Measurements from ENCODE around the gene UBE2U. TPM values are rescaled to one million over a fixed set of nuclear protein-coding genes. Genes with fewer than 3 reads are reported as not detected.

The UBE2U gene
- total and polyA plus RNA-seq, 10 of the 15 experiments (the other 5 are each of a cell fraction or from before 2014, with no cell fraction given), result not detected

GRCh38 chr1:64302971-64303370, 99.5 kb downstream of the UBE2U start (continued):
- TF ChIP-seq CEBPZ (IDR thresholded peaks at IDR 0.05; ENCODE audit: low read depth, low read length) (no peak), SMARCA5 (IDR thresholded peaks at IDR 0.05) (no peak), ZNF217 (IDR thresholded peaks at IDR 0.05) (no peak), CHD4 (IDR thresholded peaks at IDR 0.05) (no peak), ZSCAN29 (IDR thresholded peaks at IDR 0.05) (no peak), TAF1 (IDR thresholded peaks at IDR 0.05; ENCODE audit: borderline replicate concordance, low read depth, low read length) (no peak), CHD1 (IDR thresholded peaks at IDR 0.05; ENCODE audit: low read depth, low read length) (no peak)

DNA sequence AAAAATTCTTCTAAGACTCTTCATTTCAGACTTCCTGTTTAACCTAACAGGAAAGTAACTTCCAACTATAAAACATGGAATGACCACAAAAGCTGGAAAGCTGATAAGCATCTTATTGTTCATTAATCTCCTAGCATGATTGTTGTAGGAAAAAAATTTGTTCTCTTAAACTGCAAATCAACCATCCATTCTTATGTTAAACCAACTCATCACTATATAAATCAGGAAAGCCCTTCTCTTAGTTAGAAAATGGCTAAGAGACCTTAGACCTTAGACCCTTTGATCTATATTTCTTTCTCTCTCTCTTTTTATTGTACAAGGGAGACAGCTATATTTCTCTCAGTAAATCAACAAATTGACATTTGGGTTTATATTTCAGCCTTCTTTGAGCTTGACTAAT, 101.4 kb downstream of the UBE2U start:
- no peak overlapping the region for H3K4me3 ChIP-seq
- CTCF ChIA-PET, result no interaction called here
- SMC1A ChIA-PET (ENCODE audit: uncharacterized antibody, unreplicated experiment), result no interaction called here
- no peak overlapping the region for H3K27ac ChIP-seq (ENCODE audit: control insufficient read depth, insufficient read depth)
- H3K27me3 ChIP-seq (replicated peaks in 1 of 2; ENCODE audit: control insufficient read depth in 2 of 2, insufficient read depth in 2 of 2, low read length in 1 of 2), result no peaks in the 10 kb centered on the region
- H3K4me2 ChIP-seq (ENCODE audit: control insufficient read depth, insufficient read depth), result no peak overlapping the region
- H4K20me1 ChIP-seq (ENCODE audit: control insufficient read depth, insufficient read depth), result no peaks in the 10 kb centered on the region
- POLR2A ChIA-PET, result no interaction called here
- RAD21 ChIA-PET (ENCODE audit: unreplicated experiment), result interaction anchor here (0.7 kb wide), 1 partner anchor 35 kb away, joined by 3 read pairs; no protein-coding TSS in a partner anchor
- no peaks in the 10 kb centered on the region for H3K9me3 ChIP-seq (replicated peaks; ENCODE audit: control insufficient read depth, insufficient read depth, low read length)
- no peaks in the 10 kb centered on the region for H3K79me2 ChIP-seq (ENCODE audit: control insufficient read depth, insufficient read depth, low read length)
- H3K9ac ChIP-seq (ENCODE audit: control insufficient read depth, insufficient read depth, low read length), result no peak overlapping the region
- no peak for FAIRE-seq
- no peaks in the 10 kb centered on the region for H3K4me1 ChIP-seq (ENCODE audit: control insufficient read depth, insufficient read depth, low read length)
- in situ Hi-C loops (cut with MboI) (no loop called here), intact Hi-C loops (cut with micrococcal nuclease; ENCODE audit: unreplicated experiment) (no loop called here)
- no peaks in the 10 kb centered on the region for H3K36me3 ChIP-seq (ENCODE audit: control insufficient read depth in 2 of 2, insufficient read depth in 2 of 2, low read length in 1 of 2)
- DNase-seq (ENCODE audit: low read depth, low spot score), result no peak
- no peak overlapping the region for H2AFZ ChIP-seq (ENCODE audit: control insufficient read depth, low read depth, low read length)
- TF ChIP-seq MTA3 (IDR thresholded peaks at IDR 0.05; ENCODE audit: borderline replicate concordance, low read length) (no peak), TAF1 (IDR thresholded peaks at IDR 0.05; ENCODE audit: borderline replicate concordance, low read depth, low read length) (no peak), MLLT1 (IDR thresholded peaks at IDR 0.05) (no peak), SMC3 (IDR thresholded peaks at IDR 0.05; ENCODE audit: borderline replicate concordance, low read length) (no peak), NR2C1 (IDR thresholded peaks at IDR 0.05) (no peak), IKZF2 (IDR thresholded peaks at IDR 0.05) (no peak), HCFC1 (IDR thresholded peaks at IDR 0.05; ENCODE audit: low read length) (no peak), NFYA (IDR thresholded peaks at IDR 0.05; ENCODE audit: borderline replicate concordance, low read depth, low read length) (no peak), MEF2A (IDR thresholded peaks at IDR 0.05; ENCODE audit: insufficient read depth, low read depth, low read length) (no peak), STAT1 (conservative IDR thresholded peaks at IDR 0.05) (no peak), SKIL (IDR thresholded peaks at IDR 0.05; ENCODE audit: low read depth, poor library complexity, severe bottlenecking) (no peak)
- TF ChIP-seq, protein P1, sequence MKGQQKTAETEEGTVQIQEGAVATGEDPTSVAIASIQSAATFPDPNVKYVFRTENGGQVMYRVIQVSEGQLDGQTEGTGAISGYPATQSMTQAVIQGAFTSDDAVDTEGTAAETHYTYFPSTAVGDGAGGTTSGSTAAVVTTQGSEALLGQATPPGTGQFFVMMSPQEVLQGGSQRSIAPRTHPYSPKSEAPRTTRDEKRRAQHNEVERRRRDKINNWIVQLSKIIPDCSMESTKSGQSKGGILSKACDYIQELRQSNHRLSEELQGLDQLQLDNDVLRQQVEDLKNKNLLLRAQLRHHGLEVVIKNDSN (IDR thresholded peaks at IDR 0.05; ENCODE audit: borderline replicate concordance, extremely low read length, insufficient read depth, low read depth, low read length), result no peak
- no peak for ATAC-seq
- BruUV-seq (replicated peaks), result no TSS peak

All from GM12878 (cell line).